ENCODE results near the gene SH3TC2. TPM values are rescaled to one million over a fixed set of nuclear protein-coding genes. Genes with fewer than 3 reads are reported as not detected.

The SH3TC2 gene
- total and polyA plus RNA-seq, 8 donors: under 0.01 to 3.1 (median 0.46) TPM; not detected in 1

DNA sequence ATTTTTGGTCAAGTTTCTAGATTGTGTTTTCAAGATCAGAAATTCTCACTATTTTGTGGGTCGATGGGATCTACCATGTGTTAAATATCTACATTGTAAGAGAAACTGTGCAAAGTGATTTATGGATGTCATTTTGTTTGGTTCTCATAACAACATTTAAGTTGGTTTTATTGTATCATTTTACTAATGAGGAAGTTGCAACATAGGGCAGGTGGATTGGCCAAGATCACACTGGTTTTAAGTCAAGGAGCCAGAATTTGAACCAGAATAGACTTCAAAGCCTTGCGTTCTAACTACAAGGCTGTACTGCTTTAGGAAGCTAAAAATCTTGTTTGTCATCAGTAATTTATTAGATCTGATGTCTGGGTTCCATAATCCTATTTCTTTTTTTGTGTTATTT is 23.4 kb downstream of the SH3TC2 start:
- Histone ChIP-seq H3K4me1 (peaks cover 0 to 21% (median 2%) of the 10 kb centered on the region in 4 donors), H3K27ac (no peak overlapping the region), H3K36me3 (no peaks in the 10 kb centered on the region), H3K9me3 (no peaks in the 10 kb centered on the region), H3K4me3 (no peak overlapping the region), H3K27me3 (no peaks in the 10 kb centered on the region)
- TF ChIP-seq, protein P1, sequence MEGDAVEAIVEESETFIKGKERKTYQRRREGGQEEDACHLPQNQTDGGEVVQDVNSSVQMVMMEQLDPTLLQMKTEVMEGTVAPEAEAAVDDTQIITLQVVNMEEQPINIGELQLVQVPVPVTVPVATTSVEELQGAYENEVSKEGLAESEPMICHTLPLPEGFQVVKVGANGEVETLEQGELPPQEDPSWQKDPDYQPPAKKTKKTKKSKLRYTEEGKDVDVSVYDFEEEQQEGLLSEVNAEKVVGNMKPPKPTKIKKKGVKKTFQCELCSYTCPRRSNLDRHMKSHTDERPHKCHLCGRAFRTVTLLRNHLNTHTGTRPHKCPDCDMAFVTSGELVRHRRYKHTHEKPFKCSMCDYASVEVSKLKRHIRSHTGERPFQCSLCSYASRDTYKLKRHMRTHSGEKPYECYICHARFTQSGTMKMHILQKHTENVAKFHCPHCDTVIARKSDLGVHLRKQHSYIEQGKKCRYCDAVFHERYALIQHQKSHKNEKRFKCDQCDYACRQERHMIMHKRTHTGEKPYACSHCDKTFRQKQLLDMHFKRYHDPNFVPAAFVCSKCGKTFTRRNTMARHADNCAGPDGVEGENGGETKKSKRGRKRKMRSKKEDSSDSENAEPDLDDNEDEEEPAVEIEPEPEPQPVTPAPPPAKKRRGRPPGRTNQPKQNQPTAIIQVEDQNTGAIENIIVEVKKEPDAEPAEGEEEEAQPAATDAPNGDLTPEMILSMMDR (IDR thresholded peaks at IDR 0.05): no peak
- no peak for TF ChIP-seq POLR2A (IDR thresholded peaks at IDR 0.05)
- TF ChIP-seq POLR2AphosphoS5 (IDR thresholded peaks at IDR 0.05): no peak
- TF ChIP-seq EP300 (IDR thresholded peaks at IDR 0.05): no peak
- intact Hi-C loops (cut with DNase I; ENCODE audit: low total_unique reads): loop anchor here (10.0 kb wide), 1 partner anchor 305 kb away; no protein-coding TSS in a partner anchor
- DNase-seq: no peak
- 74 to 86% (median 80%) methylated on average over 2 of the region's 2 CpGs for WGBS, 5 donors

DNA sequence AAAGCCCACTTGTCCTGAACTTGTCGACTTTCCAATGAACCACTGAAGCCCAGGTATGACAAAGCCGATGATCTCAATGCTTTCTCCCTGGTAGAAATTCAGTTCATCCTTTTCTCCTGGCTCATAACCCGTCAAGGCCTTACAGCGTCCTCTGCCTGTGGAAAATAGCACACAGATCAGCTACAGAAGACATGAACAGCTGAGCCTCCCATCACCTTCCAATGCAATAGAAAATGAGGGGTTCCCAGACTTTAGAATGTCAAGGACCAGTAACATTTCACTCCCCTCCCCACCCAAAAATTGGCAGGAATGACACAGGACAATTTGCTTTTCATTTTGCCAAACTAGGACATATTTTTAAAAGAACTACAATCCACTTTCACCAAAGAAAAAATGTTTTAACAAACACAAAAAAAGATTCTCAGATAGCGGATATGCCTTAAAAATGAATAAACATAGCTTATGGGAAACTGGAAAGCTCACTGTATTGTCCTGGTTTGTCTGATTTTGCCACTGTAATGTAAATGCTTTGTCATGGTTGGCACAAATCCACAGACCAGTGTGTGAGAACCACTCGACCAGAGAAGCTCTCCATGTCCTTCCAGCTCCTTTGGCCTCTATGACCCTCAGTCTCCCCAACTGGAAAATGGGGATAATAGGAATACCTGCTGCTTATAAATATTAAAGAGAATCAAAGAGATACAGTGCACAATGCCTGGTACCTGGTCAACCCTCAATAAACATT is 24.4 kb downstream of the SH3TC2 start:
- intact Hi-C loops (cut with DNase I; ENCODE audit: low total_unique reads): loop anchor here (10.0 kb wide), 1 partner anchor 304 kb away; no protein-coding TSS in a partner anchor
- H3K36me3 ChIP-seq: no peaks in the 10 kb centered on the region
- no peaks in the 10 kb centered on the region for H3K9me3 ChIP-seq
- no peak for DNase-seq
- peaks cover 0 to 21% (median 2%) of the 10 kb centered on the region in 4 donors for H3K4me1 ChIP-seq
- H3K4me3 ChIP-seq: no peak overlapping the region
- H3K27me3 ChIP-seq: no peaks in the 10 kb centered on the region
- 74 to 83% (median 80%) methylated on average over 6 of the region's 6 CpGs for WGBS, 5 donors
- no peak overlapping the region for H3K27ac ChIP-seq
- no peak for TF ChIP-seq POLR2AphosphoS5 (IDR thresholded peaks at IDR 0.05)

DNA sequence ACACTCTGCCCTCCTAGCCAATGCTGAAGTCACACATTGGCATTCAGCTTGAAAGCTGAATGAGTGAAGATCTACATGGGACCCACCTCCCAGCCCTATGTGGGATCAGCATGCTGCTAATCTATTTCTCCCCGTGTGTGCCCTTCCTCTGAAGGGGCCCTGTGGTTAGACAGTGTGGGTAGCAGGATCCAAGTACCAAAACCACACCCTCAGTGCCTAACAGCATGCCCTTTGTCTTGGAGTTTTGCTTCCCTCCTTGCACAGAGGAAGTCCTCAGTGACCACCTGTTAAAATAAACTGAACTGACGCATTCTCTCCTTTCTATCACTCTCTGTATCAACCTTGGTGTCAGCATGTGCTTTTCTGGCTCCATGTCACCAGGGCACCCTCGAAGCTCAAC is 25.0 kb downstream of the SH3TC2 start:
- no peaks in the 10 kb centered on the region for H3K27me3 ChIP-seq
- intact Hi-C loops (cut with DNase I; ENCODE audit: low total_unique reads): loop anchor here (10.0 kb wide), 1 partner anchor 303 kb away; no protein-coding TSS in a partner anchor
- H3K9me3 ChIP-seq: no peaks in the 10 kb centered on the region
- no peak overlapping the region for H3K27ac ChIP-seq
- no peak for TF ChIP-seq POLR2AphosphoS5 (IDR thresholded peaks at IDR 0.05)
- no peak for TF ChIP-seq EP300 (IDR thresholded peaks at IDR 0.05)
- no peak for TF ChIP-seq POLR2A (IDR thresholded peaks at IDR 0.05)
- DNase-seq: no peak
- no peak overlapping the region for H3K4me3 ChIP-seq
- no peaks in the 10 kb centered on the region for H3K36me3 ChIP-seq
- H3K4me1 ChIP-seq: peaks cover 0 to 21% (median 2%) of the 10 kb centered on the region in 4 donors
- 30 to 42% (median 38%) methylated on average over 3 of the region's 3 CpGs for WGBS, 5 donors

DNA sequence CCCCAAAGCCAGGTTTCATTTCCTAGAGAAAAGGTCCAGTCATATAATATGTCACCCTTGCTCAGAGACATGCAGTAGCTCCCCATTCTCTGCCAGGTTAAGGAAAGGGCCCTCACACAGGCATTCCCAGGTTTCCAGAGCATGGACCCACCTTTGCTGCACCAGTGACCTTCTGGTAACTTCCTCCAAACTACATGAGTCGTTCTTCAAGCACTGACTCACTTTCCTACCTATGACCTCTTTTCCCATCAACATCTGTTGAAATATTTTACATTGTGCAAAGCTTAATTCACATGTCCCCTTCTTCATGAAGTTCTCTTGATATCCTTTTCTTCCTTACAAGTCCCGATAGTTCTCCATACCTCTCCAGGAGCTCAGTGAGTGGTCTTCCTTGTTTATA is 25.9 kb downstream of the SH3TC2 start:
- Histone ChIP-seq H3K4me3 (no peak overlapping the region), H3K27me3 (no peaks in the 10 kb centered on the region), H3K27ac (no peak overlapping the region), H3K9me3 (no peaks in the 10 kb centered on the region), H3K4me1 (peaks cover 0 to 21% (median 2%) of the 10 kb centered on the region in 4 donors), H3K36me3 (no peaks in the 10 kb centered on the region)
- intact Hi-C loops (cut with DNase I; ENCODE audit: low total_unique reads): loop anchor here (10.0 kb wide), 1 partner anchor 302 kb away; no protein-coding TSS in a partner anchor
- 46 to 62% (median 57%) methylated on average over 2 of the region's 2 CpGs for WGBS, 5 donors
- DNase-seq: no peak
- no peak for TF ChIP-seq EP300 (IDR thresholded peaks at IDR 0.05)
- TF ChIP-seq POLR2A (IDR thresholded peaks at IDR 0.05): no peak
- TF ChIP-seq, protein P1 (IDR thresholded peaks at IDR 0.05): no peak
- no peak for TF ChIP-seq POLR2AphosphoS5 (IDR thresholded peaks at IDR 0.05)

DNA sequence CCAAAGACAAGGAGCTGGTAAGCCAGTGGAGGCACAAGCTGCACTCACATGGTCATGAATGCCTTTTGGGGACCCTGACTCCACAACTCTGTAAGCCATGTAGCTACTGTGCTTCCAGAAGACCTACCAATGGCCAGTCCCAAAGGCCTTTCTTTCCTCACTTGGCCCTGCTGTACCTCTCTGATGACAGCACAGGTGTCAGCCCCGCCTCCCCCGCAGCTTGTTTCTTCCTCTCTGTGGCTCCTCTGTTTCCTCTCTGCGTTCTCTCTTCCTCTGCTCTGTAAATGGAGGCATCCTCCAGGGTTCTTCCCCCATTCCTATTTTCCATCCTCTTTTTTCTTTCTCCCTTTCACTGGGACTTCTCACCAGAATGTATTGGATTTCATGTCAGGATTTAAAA is 26.7 kb downstream of the SH3TC2 start:
- Histone ChIP-seq H3K9me3 (no peaks in the 10 kb centered on the region), H3K4me1 (peaks cover 0 to 21% (median 2%) of the 10 kb centered on the region in 4 donors), H3K36me3 (no peaks in the 10 kb centered on the region), H3K4me3 (no peak overlapping the region), H3K27ac (no peak overlapping the region), H3K27me3 (no peaks in the 10 kb centered on the region)
- intact Hi-C loops (cut with DNase I; ENCODE audit: low total_unique reads): loop anchor here (10.0 kb wide), 1 partner anchor 301 kb away; no protein-coding TSS in a partner anchor
- DNase-seq: no peak
- WGBS, 5 donors: 72 to 88% (median 84%) methylated on average over 3 of the region's 3 CpGs
- TF ChIP-seq POLR2A (IDR thresholded peaks at IDR 0.05) (no peak), EP300 (IDR thresholded peaks at IDR 0.05) (no peak), POLR2AphosphoS5 (IDR thresholded peaks at IDR 0.05) (no peak)
- TF ChIP-seq, protein P1 (IDR thresholded peaks at IDR 0.05): no peak
